ENCODE results near the gene ROR2. TPM values are rescaled to one million over a fixed set of nuclear protein-coding genes. Genes with fewer than 3 reads are reported as not detected.
A peak's percentile ranks its signal among the peaks of the same experiment; 100 is the strongest.

ROR2 gene
- total RNA-seq, 6 experiments from 2014 or later = 0.09 TPM; not detected in 5

GRCh38 chr9:91663858-91664257 is 286.2 kb downstream of the ROR2 start:
- no peaks in the 10 kb centered on the region for H3K9me3 Mint-ChIP-seq
- H3K36me3 Mint-ChIP-seq (ENCODE audit: low read depth) = no peaks in the 10 kb centered on the region
- H3K27ac Mint-ChIP-seq = no peak overlapping the region
- H3K27me3 Mint-ChIP-seq (ENCODE audit: insufficient read depth) = peaks cover 31% of the 10 kb centered on the region
- H3K4me3 Mint-ChIP-seq = no peak overlapping the region
- no peaks in the 10 kb centered on the region for H3K4me1 Mint-ChIP-seq (ENCODE audit: low read depth)
- no peak for TF ChIP-seq CTCF (IDR thresholded peaks at IDR 0.05)
- no peak for DNase-seq

GRCh38 chr9:91661451-91661850 is 288.6 kb downstream of the ROR2 start:
- no peak for TF ChIP-seq CTCF (IDR thresholded peaks at IDR 0.05)
- Mint-ChIP-seq H3K9me3 (no peaks in the 10 kb centered on the region), H3K4me1 (ENCODE audit: low read depth) (no peaks in the 10 kb centered on the region), H3K27me3 (ENCODE audit: insufficient read depth) (peaks cover 33% of the 10 kb centered on the region), H3K36me3 (ENCODE audit: low read depth) (no peaks in the 10 kb centered on the region), H3K27ac (no peak overlapping the region), H3K4me3 (no peak overlapping the region)
- DNase-seq = no peak

GRCh38 chr9:91660521-91660920 is 289.5 kb downstream of the ROR2 start:
- Mint-ChIP-seq H3K27me3 (ENCODE audit: insufficient read depth) (peaks cover 38% of the 10 kb centered on the region), H3K9me3 (no peaks in the 10 kb centered on the region), H3K36me3 (ENCODE audit: low read depth) (no peaks in the 10 kb centered on the region), H3K4me3 (no peak overlapping the region), H3K4me1 (ENCODE audit: low read depth) (no peaks in the 10 kb centered on the region), H3K27ac (no peak overlapping the region)
- no peak for DNase-seq
- TF ChIP-seq CTCF (IDR thresholded peaks at IDR 0.05) = no peak

GRCh38 chr9:91659529-91660495 is 290.2 kb downstream of the ROR2 start:
- no peak overlapping the region for H3K4me3 Mint-ChIP-seq
- H3K4me1 Mint-ChIP-seq (ENCODE audit: low read depth) = no peaks in the 10 kb centered on the region
- TF ChIP-seq CTCF (IDR thresholded peaks at IDR 0.05) = peak; percentile 76
- peaks cover 36% of the 10 kb centered on the region for H3K27me3 Mint-ChIP-seq (ENCODE audit: insufficient read depth)
- H3K36me3 Mint-ChIP-seq (ENCODE audit: low read depth) = no peaks in the 10 kb centered on the region
- H3K9me3 Mint-ChIP-seq = no peaks in the 10 kb centered on the region
- no peak overlapping the region for H3K27ac Mint-ChIP-seq
- DNase-seq = peak; percentile 34

GRCh38 chr9:91658513-91659105 is 291.4 kb downstream of the ROR2 start:
- TF ChIP-seq CTCF (IDR thresholded peaks at IDR 0.05) = no peak
- Mint-ChIP-seq H3K9me3 (no peaks in the 10 kb centered on the region), H3K4me1 (ENCODE audit: low read depth) (no peaks in the 10 kb centered on the region), H3K27me3 (ENCODE audit: insufficient read depth) (peaks cover 26% of the 10 kb centered on the region), H3K4me3 (no peak overlapping the region), H3K27ac (no peak overlapping the region), H3K36me3 (ENCODE audit: low read depth) (no peaks in the 10 kb centered on the region)
- no peak for DNase-seq

Data from HFFc6 (cell line).